Endothelial cell of umbilical vein (primary cell): ENCODE data around the gene ARHGEF40. TPM values are rescaled to one million over a fixed set of nuclear protein-coding genes. Genes with fewer than 3 reads are reported as not detected.

Experiments used
- BruUV-seq: library from RNA; stranded (reverse); fragments of 400-500 nt; replicated peaks from 2 replicates; lab custom pipeline; 2021; lab: Mats Ljungman, UMichigan
- CTCF ChIA-PET: fragments of 300-600, 350-600 bp; sonication (Branson Sonifier 250); formaldehyde crosslinking; loops from one replicate; lab custom pipeline; 2021; ENCODE audit warnings: antibody characterized with exemption, inconsistent platforms; lab: Charles Lee
- POLR2A ChIA-PET: fragments of 300-600, 350-600 bp; sonication (Branson Sonifier 250); formaldehyde crosslinking; loops from one replicate; lab custom pipeline; 2021; ENCODE audit warnings: antibody characterized with exemption, inconsistent platforms; lab: Charles Lee
- DNase-seq: peaks from one replicate; pipeline ENCODE4 v3.0.0-alpha.2; 2011; ENCODE audit warnings: low read depth, low spot score
- FAIRE-seq: peaks from 2 replicates; lab custom pipeline; 2011; peaks lifted over from hg19 to GRCh38; lab: Jason Lieb, UNC
- H2AFZ ChIP-seq: 2 replicates; pipeline ENCODE4 v1.6.0; 2012; ENCODE audit warnings: low read depth, low read length, control low read depth, inconsistent platforms
- H3K27ac ChIP-seq: 2 replicates; pipeline ENCODE4 v1.5.1; 2011; ENCODE audit warnings: low read depth, mild to moderate bottlenecking, control low read depth, low read length, moderate library complexity; ENCODE audit not compliant: insufficient read depth
- H3K27me3 ChIP-seq, 2 experiments: 2 replicates each; pipeline versions ENCODE4 v1.6.0 to v1.6.1; 2011; ENCODE audit warnings: low read length in 2 of 2, mixed read lengths in 1 of 2; ENCODE audit not compliant: control insufficient read depth in 2 of 2, insufficient read depth in 2 of 2
- H3K36me3 ChIP-seq, 2 experiments: 2 replicates in 1 of 2; 3 replicates in 1 of 2; pipeline ENCODE4 v1.5.1; 2011; ENCODE audit warnings: low read length in 2 of 2, mild to moderate bottlenecking in 1 of 2, moderate library complexity in 1 of 2; ENCODE audit not compliant: control insufficient read depth in 2 of 2, insufficient read depth in 2 of 2; ENCODE audit errors: extremely low read depth in 1 of 2
- H3K4me1 ChIP-seq: 3 replicates; pipeline ENCODE4 v1.5.1; 2011; ENCODE audit warnings: mild to moderate bottlenecking, low read length; ENCODE audit not compliant: control insufficient read depth, insufficient read depth; ENCODE audit errors: extremely low read depth
- H3K4me2 ChIP-seq: 2 replicates; pipeline ENCODE4 v1.6.1; 2011; ENCODE audit warnings: low read length, control low read depth, mixed read lengths; ENCODE audit not compliant: insufficient read depth
- H3K4me3 ChIP-seq, 3 experiments: fragments of 200-600 bp in 1 of 3; sonication (generic), shearing (Covaris generic) in 1 of 3; replicated peaks in 1 of 3; 2 replicates each; pipeline ENCODE4 v1.5.1; 2011 to 2016; ENCODE audit warnings: control low read depth in 3 of 3, low read length in 3 of 3, mild to moderate bottlenecking in 2 of 3, inconsistent platforms in 1 of 3, low read depth in 1 of 3, moderate library complexity in 1 of 3; ENCODE audit not compliant: insufficient read depth in 1 of 3
- H3K79me2 ChIP-seq: 2 replicates; pipeline ENCODE4 v1.6.0; 2012; ENCODE audit warnings: low read length, inconsistent platforms; ENCODE audit not compliant: control insufficient read depth, insufficient read depth
- H3K9ac ChIP-seq: replicated peaks from 2 replicates; pipeline ENCODE3; 2011; ENCODE audit warnings: low read length, control low read depth; ENCODE audit not compliant: insufficient read depth; ENCODE audit errors: extremely low read depth
- H3K9me1 ChIP-seq: replicated peaks from 3 replicates; pipeline ENCODE4 v1.6.0; 2011; ENCODE audit warnings: mild to moderate bottlenecking, low read length; ENCODE audit not compliant: control insufficient read depth, insufficient read depth; ENCODE audit errors: extremely low read depth
- H3K9me3 ChIP-seq: replicated peaks from 2 replicates; pipeline ENCODE4 v1.5.1; 2012; ENCODE audit warnings: low read length, inconsistent platforms; ENCODE audit not compliant: control insufficient read depth, insufficient read depth
- H4K20me1 ChIP-seq: replicated peaks from 2 replicates; pipeline ENCODE3; 2011; ENCODE audit warnings: mild to moderate bottlenecking, low read length; ENCODE audit not compliant: control insufficient read depth, insufficient read depth; ENCODE audit errors: extremely low read depth
- EZH2 ChIP-seq: IDR thresholded peaks from 2 replicates; pipeline ENCODE4 v1.6.1; 2012; ENCODE audit warnings: borderline replicate concordance, low read depth, mild to moderate bottlenecking, moderate library complexity, low read length, inconsistent platforms; ENCODE audit not compliant: severe bottlenecking
- MYC ChIP-seq: IDR thresholded peaks from one replicate; pipeline ENCODE4 v1.6.1; 2011; ENCODE audit warnings: mild to moderate bottlenecking, low read depth, low read length
- POLR2A ChIP-seq: IDR thresholded peaks from 2 replicates; pipeline ENCODE4 v1.6.1; 2012; ENCODE audit warnings: low read depth, mild to moderate bottlenecking, control low read depth, low read length
- dilution Hi-C: fragments of 300-500 bp; cut with MboI; formaldehyde crosslinking; loops from one replicate; pipeline ENCODE4 v1.15.0; 2019; ENCODE audit warnings: low sequenced_read_pairs; ENCODE audit not compliant: extremely low pct_ligation_motif_present
- intact Hi-C: fragments of 100-400 bp; cut with micrococcal nuclease; formaldehyde crosslinking; loops from one replicate; pipeline ENCODE4 v1.10.0; 2022
- polyA plus RNA-seq, 4 experiments: library from polyadenylated mRNA; depleted of rRNA in 3 of 4; stranded (reverse) in 3 of 4; unstranded in 1 of 4; fragments of >200 nt; gene quantifications; 2 replicates each; pipeline versions ENCODE4 v1.2.1 to v1.2.3, GENCODE V29; 2011 to 2012; ENCODE audit warnings: missing spikeins in 1 of 4
- total RNA-seq: library from RNA; stranded (reverse); gene quantifications from 2 replicates; pipeline ENCODE4 v1.2.3, GENCODE V29; 2021
- TF ChIP-seq, protein P1 (sequence below), 2 donors: IDR thresholded peaks; 1 replicate in 1 of 2; 2 replicates in 1 of 2; pipeline ENCODE4 v1.5.1; 2011; ENCODE audit warnings: low read length in 2 of 2, mild to moderate bottlenecking in 2 of 2, moderate library complexity in 2 of 2, control low read depth in 1 of 2, inconsistent platforms in 1 of 2, low read depth in 1 of 2; ENCODE audit not compliant: insufficient read depth in 1 of 2; ENCODE audit errors: extremely low read depth in 1 of 2

ARHGEF40 gene
- total and polyA plus RNA-seq, 2 donors (not counting 3 experiments of a cell fraction or from before 2014, with no cell fraction given) = 2.6 to 19.9 TPM

DNA sequence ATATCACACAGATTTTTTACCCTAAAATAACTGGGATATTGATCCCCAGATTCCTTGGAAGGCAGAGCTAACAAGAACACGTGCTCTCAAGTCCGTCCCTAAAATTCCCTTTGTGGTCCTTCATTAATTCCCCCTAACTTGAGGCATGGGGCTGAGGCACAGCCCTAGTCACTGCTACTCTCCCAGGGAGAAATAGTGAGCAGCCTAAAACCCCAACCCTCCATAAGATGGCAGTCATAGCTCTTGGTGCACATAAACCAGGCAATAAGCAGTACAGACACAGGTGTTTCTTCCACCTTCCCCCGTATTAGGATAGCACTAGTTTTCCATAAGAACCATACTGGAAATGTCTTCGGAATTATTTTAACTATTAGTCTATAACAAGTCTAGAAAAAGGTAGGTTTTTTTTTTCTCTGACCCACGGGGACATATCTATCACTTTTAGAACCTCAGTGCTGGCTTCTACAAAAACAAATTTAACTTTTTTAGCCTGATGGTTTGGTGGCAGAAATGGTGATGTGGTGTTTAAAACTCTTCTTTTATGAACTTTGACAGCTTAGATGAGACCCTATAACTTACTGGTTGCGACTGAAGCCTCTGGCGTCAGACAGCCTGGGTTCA lies 3.1 kb upstream of the ARHGEF40 start:
- POLR2A ChIA-PET = no interaction called here
- no peak for FAIRE-seq
- intact Hi-C loops = no loop called here

More for the DNA sequence above, 3.1 kb upstream of the ARHGEF40 start:
- Histone ChIP-seq H2AFZ (no peak overlapping the region), H3K36me3 (no peaks in the 10 kb centered on the region), H3K27ac (no peak overlapping the region), H3K9me3 (no peaks in the 10 kb centered on the region), H3K27me3 (peaks cover 26 to 52% of the 10 kb centered on the region in 2 experiments), H3K4me2 (no peak overlapping the region), H3K4me1 (peaks cover 10% of the 10 kb centered on the region), H3K9ac (no peak overlapping the region), H3K79me2 (no peaks in the 10 kb centered on the region), H4K20me1 (no peaks in the 10 kb centered on the region), H3K9me1 (no peaks in the 10 kb centered on the region), H3K4me3 (no peak overlapping the region)
- CTCF ChIA-PET = interaction anchor here (0.9 to 4.3 kb wide), 8 partner anchors 20 to 69 kb away, joined by 3 to 203 read pairs (median 8); partner anchors contain the start of gene TMEM253
- DNase-seq = no peak
- dilution Hi-C loops = no loop called here
- no TSS peak for BruUV-seq
- TF ChIP-seq EZH2 = no peak
- TF ChIP-seq, protein P1, sequence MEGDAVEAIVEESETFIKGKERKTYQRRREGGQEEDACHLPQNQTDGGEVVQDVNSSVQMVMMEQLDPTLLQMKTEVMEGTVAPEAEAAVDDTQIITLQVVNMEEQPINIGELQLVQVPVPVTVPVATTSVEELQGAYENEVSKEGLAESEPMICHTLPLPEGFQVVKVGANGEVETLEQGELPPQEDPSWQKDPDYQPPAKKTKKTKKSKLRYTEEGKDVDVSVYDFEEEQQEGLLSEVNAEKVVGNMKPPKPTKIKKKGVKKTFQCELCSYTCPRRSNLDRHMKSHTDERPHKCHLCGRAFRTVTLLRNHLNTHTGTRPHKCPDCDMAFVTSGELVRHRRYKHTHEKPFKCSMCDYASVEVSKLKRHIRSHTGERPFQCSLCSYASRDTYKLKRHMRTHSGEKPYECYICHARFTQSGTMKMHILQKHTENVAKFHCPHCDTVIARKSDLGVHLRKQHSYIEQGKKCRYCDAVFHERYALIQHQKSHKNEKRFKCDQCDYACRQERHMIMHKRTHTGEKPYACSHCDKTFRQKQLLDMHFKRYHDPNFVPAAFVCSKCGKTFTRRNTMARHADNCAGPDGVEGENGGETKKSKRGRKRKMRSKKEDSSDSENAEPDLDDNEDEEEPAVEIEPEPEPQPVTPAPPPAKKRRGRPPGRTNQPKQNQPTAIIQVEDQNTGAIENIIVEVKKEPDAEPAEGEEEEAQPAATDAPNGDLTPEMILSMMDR (IDR thresholded peaks at IDR 0.05; ENCODE audit: extremely low read depth in 1 of 2, insufficient read depth in 1 of 2, low read depth in 1 of 2, low read length in 2 of 2) = peak in 1 of 2 donors; percentile 5
- TF ChIP-seq MYC = no peak
- no peak for TF ChIP-seq POLR2A
